Measurements from ENCODE around the gene NCAPG2.
"Not testable (repeated sequence)": the region's sequence is repeated elsewhere in the genome, so short reads cannot be mapped to it uniquely, and the experiment has no call there.

NCAPG2 gene

GRCh38 chr7:158633055-158633956 lies 71.3 kb downstream of the NCAPG2 start:
- H3K4me1 ChIP-seq (ENCODE audit: low read length), result no peaks in the 10 kb centered on the region
- no peaks in the 10 kb centered on the region for H4K20me1 ChIP-seq (ENCODE audit: insufficient read depth, low read length)
- H3K36me3 ChIP-seq (replicated peaks; ENCODE audit: insufficient read depth, low read length), result peaks cover 19% of the 10 kb centered on the region
- no peaks in the 10 kb centered on the region for H3F3A ChIP-seq (ENCODE audit: insufficient read depth, low read length)
- H2AFZ ChIP-seq (ENCODE audit: low read length), result no peak overlapping the region
- no peak overlapping the region for H3K4me2 ChIP-seq (ENCODE audit: low read depth, low read length)
- no peaks in the 10 kb centered on the region for H3K27me3 ChIP-seq (replicated peaks; ENCODE audit: insufficient read depth, low read length)
- H3K27ac ChIP-seq (ENCODE audit: low read length), result no peak overlapping the region
- no peak for DNase-seq
- H3K9me3 ChIP-seq (replicated peaks; ENCODE audit: insufficient read depth, low read length), result no peaks in the 10 kb centered on the region
- no peak overlapping the region for H3K4me3 ChIP-seq (ENCODE audit: low read length)
- H3K79me2 ChIP-seq (ENCODE audit: low read length), result no peaks in the 10 kb centered on the region
- no peak overlapping the region for H3K9ac ChIP-seq (ENCODE audit: low read length)
- no peaks in the 10 kb centered on the region for H3K9me2 ChIP-seq (replicated peaks; ENCODE audit: insufficient read depth, low read length)
- TF ChIP-seq EZH2 (optimal IDR thresholded peaks at IDR 0.05; ENCODE audit: low read depth, low read length) (no peak), EZH2phosphoT487 (IDR thresholded peaks at IDR 0.05; ENCODE audit: low read length) (no peak), CTCF (IDR thresholded peaks at IDR 0.05; ENCODE audit: low read length) (no peak)

- Histone ChIP-seq H3K9me2 (replicated peaks; ENCODE audit: insufficient read depth, low read length) (no peaks in the 10 kb centered on the region), H4K20me1 (ENCODE audit: insufficient read depth, low read length) (no peaks in the 10 kb centered on the region), H3K9me3 (replicated peaks; ENCODE audit: insufficient read depth, low read length) (no peaks in the 10 kb centered on the region), H3K36me3 (replicated peaks; ENCODE audit: insufficient read depth, low read length) (peaks cover 15% of the 10 kb centered on the region), H3K27me3 (replicated peaks; ENCODE audit: insufficient read depth, low read length) (no peaks in the 10 kb centered on the region), H3K27ac (ENCODE audit: low read length) (no peak overlapping the region), H3F3A (ENCODE audit: insufficient read depth, low read length) (no peaks in the 10 kb centered on the region), H3K4me2 (ENCODE audit: low read depth, low read length) (no peak overlapping the region), H3K4me3 (ENCODE audit: low read length) (no peak overlapping the region), H3K9ac (ENCODE audit: low read length) (no peak overlapping the region), H2AFZ (ENCODE audit: low read length) (no peak overlapping the region), H3K4me1 (ENCODE audit: low read length) (no peaks in the 10 kb centered on the region), H3K79me2 (ENCODE audit: low read length) (no peaks in the 10 kb centered on the region)
- no peak for DNase-seq
- TF ChIP-seq EZH2phosphoT487 (IDR thresholded peaks at IDR 0.05; ENCODE audit: low read length) (no peak), EZH2 (optimal IDR thresholded peaks at IDR 0.05; ENCODE audit: low read depth, low read length) (no peak), CTCF (IDR thresholded peaks at IDR 0.05; ENCODE audit: low read length) (no peak)
These were observed 72.9 kb downstream of the NCAPG2 start for GRCh38 chr7:158631574-158632195.

- H3K79me2 ChIP-seq (ENCODE audit: low read length); H3F3A ChIP-seq (ENCODE audit: insufficient read depth, low read length); H3K9ac ChIP-seq (ENCODE audit: low read length); H3K4me1 ChIP-seq (ENCODE audit: low read length); H2AFZ ChIP-seq (ENCODE audit: low read length); H4K20me1 ChIP-seq (ENCODE audit: insufficient read depth, low read length); H3K9me3 ChIP-seq (replicated peaks; ENCODE audit: insufficient read depth, low read length); H3K36me3 ChIP-seq (replicated peaks; ENCODE audit: insufficient read depth, low read length); H3K4me2 ChIP-seq (ENCODE audit: low read depth, low read length); H3K9me2 ChIP-seq (replicated peaks; ENCODE audit: insufficient read depth, low read length); DNase-seq; H3K27ac ChIP-seq (ENCODE audit: low read length); H3K27me3 ChIP-seq (replicated peaks; ENCODE audit: insufficient read depth, low read length); H3K4me3 ChIP-seq (ENCODE audit: low read length): not testable (repeated sequence)
These were observed 78.3 kb downstream of the NCAPG2 start for GRCh38 chr7:158626289-158626688.

- Histone ChIP-seq H3K27me3 (replicated peaks; ENCODE audit: insufficient read depth, low read length) (no peaks in the 10 kb centered on the region), H3K4me2 (ENCODE audit: low read depth, low read length) (no peak overlapping the region), H3F3A (ENCODE audit: insufficient read depth, low read length) (no peaks in the 10 kb centered on the region), H3K4me1 (ENCODE audit: low read length) (no peaks in the 10 kb centered on the region), H3K79me2 (ENCODE audit: low read length) (no peaks in the 10 kb centered on the region), H3K9ac (ENCODE audit: low read length) (no peak overlapping the region), H3K36me3 (replicated peaks; ENCODE audit: insufficient read depth, low read length) (no peaks in the 10 kb centered on the region), H3K9me2 (replicated peaks; ENCODE audit: insufficient read depth, low read length) (no peaks in the 10 kb centered on the region), H3K9me3 (replicated peaks; ENCODE audit: insufficient read depth, low read length) (no peaks in the 10 kb centered on the region), H3K27ac (ENCODE audit: low read length) (no peak overlapping the region), H3K4me3 (ENCODE audit: low read length) (no peak overlapping the region), H4K20me1 (ENCODE audit: insufficient read depth, low read length) (no peaks in the 10 kb centered on the region), H2AFZ (ENCODE audit: low read length) (no peak overlapping the region)
- TF ChIP-seq CTCF (IDR thresholded peaks at IDR 0.05; ENCODE audit: low read length) (no peak), EZH2 (optimal IDR thresholded peaks at IDR 0.05; ENCODE audit: low read depth, low read length) (no peak), EZH2phosphoT487 (IDR thresholded peaks at IDR 0.05; ENCODE audit: low read length) (no peak)
- DNase-seq, result no peak
These were observed 81.4 kb downstream of the NCAPG2 start for GRCh38 chr7:158623241-158623640.

Data from MM.1S (cell line).